ENCODE results near the gene FAM53B.

Gene FAM53B

DNA sequence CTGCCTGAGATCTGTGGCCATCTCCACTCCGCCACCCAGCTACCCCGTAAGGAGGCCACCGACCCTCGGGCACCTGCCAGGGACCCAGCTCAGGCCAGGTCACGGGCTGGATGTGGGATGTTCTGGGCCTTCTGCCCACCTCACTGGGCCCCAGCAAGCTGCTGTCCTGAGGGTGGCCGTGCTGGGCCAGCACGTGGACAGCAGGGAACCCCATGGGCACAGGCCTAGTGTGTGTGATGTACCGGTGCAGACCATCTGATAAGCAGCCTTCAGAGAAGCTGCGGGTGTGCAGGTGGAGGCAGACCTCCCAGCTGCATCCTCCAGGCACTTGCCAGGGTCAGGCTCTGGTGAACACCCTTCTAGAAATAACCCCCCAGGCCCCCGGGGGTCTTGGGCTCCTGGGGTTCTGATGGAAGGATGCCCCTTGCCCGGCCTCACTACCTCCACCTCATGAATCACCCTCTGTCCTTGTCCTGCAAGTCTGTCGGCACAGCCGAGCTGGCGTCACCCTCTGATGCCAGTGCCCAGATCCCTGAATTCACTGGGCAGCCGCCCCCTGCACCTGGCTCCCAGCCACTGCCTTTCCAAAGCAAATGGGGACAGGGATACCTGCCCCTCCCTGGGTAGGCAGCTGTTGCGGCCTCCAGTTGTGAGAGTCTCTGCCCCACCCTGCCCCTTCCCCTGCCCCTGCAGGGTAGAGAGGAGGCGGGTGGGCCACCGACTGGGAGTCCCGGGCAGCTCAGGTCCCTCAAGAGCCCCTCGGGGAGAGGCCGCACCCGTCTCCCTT lies 139.8 kb downstream of the FAM53B start:
- no peak for DNase-seq

DNA sequence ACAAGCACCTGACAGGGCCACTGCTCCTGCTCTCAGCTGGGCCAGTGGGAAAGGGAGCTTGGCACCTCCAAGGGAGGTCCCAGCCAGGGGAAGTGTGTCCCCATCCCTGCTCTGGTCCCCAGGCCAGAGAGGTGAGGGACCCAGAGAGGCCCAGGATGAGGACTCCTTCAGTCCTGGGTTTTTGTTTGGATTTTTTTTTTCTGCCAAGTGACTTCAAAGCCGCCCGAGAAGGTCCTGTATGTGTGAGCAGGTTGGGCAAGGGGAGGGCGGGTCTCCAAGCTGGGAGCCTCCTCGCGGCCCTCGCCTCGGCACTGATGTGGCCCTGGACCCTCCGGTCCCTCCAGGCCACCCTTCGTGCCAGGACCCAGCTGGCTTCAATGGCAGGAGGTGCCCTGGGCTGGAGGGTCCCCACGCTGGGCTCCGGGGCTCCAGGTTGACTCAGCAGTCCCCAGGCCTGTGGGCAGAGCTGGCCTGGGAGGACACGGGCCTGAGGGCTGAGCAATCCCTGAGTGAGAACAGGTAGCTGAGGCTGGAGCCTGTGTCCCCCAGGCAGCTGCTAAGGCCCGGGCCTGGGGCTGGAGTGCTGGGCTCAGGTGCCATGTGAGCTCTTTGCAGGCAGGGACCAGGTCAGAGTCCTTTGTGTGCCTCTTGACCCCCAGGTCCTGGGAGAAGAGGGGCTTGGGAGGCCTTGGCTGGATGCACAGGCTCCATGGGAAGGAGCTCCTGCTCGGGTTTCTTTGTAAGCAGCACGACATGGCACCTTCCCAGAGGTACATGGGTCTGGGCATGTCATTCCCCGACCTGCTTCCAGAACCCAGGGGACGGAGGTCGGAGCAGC lies 140.6 kb downstream of the FAM53B start:
- no peak for DNase-seq

DNA sequence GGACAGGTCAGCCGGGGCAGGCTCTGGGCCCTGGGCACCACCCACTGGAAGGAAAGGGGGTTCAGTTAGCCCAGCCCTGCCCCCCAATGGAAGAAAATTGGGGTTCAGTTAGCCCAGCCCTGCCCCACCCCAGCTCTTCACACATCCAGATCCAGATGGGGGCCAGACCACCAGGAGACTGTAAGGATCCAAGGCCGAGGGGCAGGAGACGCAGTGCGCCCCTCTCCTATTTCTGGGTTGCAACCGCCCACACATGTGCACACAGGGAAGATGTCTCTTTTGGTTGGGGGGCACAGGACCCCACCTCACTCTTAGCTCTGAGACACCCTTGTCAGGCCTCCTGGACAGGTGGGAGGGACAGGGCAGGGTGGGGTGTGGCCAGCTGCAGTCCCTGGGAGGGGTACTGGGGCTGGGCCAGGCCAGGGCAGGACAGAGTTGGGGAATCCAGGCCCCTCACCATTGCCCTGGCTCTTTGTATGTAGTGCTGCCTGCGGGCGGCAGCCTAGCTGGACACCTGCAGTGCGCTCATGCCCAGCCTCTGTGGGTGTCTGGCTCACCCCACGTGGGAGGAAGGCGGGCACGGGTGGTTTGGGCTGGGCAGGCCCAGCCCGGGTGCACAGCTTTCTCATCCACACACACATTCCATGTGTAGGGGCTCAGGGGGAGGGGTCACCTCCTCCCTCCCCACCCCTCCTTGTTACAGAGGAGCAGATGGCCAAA lies 141.4 kb downstream of the FAM53B start:
- DNase-seq, result no peak

DNA sequence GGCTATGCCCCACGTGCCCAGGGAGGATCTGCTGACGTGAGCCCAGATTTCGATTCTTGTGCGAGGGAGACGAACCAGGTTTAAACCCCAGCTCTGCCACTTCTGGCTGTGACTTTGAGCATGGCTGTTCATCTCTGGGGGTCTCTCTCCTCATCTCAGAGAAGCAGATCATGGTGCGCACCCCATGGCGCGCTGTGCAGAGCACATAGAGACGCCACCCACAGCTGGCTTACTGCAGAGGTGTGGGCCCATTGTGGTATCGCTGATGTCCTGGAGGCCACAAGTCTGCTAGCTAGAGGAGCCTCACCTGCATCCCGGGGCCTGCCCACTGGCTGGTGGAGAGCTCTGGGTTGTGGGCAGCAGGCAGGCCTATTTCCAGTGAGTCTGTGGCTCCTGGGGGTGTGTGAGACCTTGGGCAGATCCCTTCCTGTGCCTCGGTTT lies 142.0 kb downstream of the FAM53B start:
- DNase-seq, result no peak

DNA sequence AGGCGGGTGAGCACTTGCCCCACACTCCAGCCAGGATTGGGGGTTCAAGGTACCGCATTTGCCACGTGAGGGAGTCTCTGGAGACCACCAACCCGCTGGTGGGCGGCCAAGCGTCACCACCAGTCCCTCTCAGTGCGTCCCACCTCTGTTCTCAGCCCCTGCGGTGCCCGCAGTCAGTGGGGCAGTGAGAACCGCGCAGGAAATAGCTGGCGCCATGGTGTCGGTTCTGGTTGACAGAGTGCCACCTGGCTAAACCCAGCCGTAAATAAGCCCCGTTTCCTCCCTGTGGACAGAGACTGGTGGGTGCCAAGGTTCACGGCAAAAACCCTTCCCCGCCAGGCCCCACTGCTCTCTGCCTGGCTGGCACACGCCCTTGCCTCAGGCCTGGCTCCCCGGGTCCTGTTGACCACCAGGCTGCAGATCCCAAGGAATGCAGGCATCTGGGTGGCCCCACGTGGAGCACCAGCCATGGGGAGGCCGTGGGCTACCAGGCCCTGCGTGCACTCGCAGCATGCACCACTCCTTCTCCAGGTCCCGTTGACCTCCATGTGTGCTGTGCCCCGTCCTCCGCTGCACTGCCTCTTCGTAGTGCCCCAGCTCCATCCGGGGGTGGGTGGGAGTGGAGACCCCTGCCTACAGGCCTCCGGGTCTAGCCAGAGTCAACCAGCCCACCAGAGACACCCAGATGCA lies 142.6 kb downstream of the FAM53B start:
- no peak for DNase-seq

DNA sequence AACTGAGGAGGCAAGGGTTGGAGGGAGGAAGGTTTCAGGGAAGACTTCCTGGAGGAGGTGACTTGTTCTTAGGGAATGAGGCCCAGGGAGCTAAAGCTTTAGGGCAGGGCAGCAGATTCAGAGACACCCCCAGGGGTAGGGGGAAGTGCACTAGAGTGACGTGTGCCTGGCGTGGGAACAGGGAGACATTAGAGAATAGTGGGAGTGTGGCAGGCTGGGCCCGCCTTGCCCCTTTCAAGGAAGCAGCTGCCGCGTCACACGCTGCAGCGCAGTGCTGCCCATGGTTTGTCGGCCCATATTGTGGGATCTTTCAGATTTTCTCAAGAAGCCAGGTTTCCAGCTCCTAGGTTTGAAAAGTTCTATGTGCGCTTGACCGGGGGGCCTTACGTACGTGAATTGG lies 143.2 kb downstream of the FAM53B start:
- no peak for DNase-seq

DNA sequence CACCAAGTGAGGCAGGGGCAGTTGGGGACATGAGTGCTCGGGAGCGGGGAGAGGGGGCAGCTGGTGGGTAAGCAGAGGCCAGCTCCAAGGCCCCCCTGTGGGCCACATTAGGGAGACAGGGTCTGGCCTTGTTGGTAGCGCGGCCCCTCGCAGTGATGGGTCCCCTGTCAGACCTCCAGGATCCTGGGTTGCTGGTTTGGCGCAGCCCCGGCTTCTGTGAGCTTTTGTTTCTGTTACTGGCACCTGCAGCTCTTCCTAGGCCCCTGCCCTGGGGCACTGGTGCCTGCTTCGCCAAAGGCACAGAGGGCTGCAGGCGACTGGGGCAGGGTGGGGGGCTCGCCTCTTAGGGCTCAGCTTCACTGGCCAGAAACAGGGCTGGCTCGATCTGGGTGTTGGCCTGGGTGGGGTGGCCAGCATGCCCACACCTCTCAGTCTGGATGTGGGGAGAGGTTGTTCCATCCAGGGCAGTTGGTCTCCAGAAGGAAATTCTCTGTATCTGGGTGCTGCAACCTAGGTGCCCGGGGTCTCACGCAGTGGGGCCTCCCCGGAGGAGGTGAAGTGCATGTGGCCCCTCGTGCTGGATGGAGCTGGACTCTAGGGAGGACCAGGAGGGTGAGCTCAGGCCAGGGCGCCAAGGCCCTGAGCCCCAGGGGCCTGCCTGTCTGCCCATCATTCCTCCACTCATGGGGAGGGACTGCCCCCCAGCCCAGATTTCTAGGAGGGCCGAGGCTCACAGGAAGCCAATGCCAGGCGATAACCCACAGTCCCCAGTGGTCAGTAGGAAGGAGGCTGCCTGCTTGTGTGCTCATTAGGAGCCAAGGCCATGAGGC lies 143.9 kb downstream of the FAM53B start:
- DNase-seq, result no peak

DNA sequence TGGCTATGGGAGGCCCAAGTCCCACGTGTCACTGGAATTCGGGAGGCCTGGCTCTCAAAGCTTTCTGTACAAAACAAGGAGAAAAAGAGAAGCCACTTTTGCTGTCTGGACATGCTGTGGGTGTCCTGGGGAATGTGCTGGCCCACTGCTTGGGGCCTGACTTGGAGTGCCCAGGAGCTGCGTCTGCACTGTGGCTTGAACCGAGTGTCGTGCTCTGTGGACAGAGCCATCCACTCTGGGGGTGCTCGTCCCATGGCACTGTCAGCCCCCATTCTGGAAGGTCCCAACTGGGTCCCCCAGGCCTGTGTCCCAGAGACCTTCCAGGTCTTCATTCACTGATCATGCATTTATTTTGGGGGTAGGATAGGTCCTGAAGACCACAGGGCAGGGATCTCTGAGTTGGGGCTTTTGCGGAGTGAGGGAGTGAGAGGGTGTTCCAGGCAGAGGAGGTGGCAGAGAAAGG lies 144.6 kb downstream of the FAM53B start:
- no peak for DNase-seq

DNA sequence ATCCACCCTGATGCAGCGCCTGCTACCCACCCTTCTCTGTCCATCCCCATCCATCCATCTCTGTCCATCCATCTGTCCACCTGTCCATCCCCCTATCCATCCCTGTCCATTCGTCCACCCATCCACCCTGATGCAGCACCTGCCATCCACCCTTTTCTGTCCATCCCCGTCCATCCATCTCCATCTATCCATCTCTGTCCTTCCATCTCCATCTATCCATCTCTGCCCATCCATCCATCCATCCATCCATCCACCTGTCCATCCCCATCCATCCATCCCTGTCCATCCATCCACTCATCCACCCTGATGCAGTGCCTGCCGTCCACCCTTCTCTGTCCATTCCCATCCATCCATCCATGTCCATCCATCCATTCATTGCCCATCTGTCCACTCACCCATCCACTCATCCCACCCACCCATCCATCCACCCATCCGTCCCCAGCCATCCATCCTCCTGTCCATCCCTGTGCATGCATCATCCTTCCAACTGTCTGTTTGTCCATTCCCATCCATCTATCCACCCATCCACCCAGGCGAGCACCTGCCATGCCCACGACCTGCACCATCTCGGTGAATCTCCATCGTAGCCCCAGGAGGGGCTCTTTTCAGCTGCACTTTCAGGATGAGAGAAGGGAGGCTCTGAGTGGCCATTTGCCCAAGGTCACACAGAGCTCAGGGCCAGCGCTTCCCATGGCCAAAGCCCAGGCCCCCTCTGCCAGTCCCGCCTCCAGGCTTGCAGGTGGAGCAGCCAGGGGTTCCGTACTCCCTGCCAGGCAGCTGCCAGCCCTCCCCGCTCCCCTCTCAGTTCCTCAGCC lies 145.2 kb downstream of the FAM53B start:
- no peak for DNase-seq

DNA sequence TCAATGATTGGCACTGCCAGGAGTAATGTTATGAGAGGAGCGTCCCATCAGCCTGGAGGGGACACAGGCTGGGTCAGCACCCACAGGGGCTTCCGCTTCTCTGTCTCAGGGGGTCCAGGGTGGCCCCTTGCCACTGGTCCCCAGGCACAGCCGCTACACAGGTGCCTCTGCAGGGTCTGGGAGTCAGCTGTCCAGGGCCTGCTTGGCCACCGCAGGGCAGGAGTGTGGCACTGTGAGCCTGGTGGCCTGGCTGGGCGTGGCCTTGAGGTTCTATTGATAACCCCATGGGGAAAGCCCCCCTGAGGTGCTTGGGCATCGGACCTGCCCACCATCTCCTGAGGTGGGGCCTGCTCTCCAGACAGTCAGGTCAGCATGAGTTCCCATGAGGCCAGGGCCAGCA lies 146.0 kb downstream of the FAM53B start:
- no peak for DNase-seq

DNA sequence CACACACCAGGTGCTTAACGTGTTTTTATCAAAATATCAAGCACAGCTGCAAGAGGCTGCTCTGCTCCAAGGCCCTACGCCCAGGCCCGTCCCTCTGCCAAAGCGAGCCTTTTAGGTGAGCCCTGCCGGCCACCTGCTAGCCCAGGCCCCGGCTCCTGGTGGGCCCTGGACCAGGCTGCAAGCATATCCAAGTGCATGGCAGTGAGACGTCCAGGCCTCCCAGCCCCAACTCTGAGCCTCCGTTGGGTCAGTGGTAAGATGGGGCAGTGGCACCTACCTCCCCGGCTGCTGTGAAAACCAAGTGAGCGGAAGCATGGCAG lies 146.4 kb downstream of the FAM53B start:
- no peak for DNase-seq

DNA sequence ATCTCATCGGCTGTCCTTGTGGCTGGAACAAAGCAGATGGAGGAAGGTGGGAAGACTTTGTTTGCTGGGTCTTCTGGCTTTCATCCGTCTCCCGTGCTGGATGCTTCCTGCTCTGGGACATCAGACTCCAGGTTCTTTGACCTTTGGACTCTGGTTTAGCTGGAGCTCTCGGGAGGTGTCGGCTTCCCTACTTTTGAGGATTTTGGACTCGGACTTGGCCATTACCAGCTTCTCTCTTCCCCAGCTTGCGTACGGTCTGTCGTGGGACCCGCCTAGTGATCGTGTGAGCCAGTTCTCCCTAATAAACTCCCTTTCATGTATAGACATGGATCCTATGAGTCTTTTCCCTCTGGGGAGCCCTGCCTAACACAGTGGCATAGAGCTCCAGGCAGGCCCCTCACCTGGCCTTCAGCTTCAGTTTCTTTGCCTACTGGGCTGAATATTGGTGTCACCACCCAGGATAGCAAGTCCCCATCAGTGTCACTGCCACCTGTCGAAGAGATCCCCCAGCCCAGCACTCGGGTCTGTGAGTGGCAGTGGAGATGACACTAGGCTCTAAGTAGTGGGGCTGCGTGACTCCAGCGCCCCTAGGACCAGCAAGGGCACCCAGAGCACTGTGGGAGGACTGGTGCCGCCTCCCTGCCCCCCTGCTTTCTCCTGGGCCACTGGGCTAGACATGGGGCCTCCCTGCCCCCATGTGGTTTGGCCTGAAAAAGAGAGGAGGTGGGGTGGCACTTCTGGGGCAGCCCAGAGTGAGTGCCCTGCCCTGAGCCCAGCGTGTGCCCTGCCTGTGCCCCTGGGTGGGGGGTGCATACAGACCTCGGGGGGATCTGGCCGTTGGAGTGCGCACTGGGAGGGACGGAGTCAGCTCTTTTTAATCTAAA lies 147.0 kb downstream of the FAM53B start:
- DNase-seq, result no peak

DNA sequence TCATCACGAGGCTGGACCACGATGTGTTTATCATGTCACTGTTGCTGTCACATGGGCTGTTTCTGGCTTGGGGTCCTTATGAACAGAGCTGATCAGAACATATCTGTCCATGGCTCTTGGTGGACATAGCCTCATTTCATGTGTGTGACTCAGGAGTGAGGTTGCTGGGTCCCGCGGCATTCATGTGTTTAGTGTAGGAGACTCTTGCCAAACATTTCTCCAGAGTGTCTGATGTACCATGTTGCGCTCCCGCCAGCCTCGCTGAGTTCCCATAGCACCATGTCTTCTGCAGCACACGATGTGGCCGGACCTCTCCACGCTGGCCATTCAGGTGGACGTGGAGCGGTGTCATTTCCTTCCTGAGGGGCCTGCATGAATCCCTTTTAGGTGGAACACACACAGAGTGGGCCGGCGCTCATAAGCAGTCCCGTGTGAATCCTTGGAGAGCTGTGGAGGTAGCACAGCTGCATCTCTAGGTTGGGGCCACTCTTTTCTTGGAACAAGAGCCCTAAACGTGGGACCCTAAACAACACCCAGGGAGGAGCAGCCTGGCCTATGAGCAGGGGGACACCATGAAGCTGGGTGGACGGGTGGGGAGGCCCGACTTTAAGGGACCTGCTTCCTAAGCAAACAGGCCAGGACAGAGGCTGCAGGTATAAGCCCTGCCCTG lies 147.9 kb downstream of the FAM53B start:
- no peak for DNase-seq

DNA sequence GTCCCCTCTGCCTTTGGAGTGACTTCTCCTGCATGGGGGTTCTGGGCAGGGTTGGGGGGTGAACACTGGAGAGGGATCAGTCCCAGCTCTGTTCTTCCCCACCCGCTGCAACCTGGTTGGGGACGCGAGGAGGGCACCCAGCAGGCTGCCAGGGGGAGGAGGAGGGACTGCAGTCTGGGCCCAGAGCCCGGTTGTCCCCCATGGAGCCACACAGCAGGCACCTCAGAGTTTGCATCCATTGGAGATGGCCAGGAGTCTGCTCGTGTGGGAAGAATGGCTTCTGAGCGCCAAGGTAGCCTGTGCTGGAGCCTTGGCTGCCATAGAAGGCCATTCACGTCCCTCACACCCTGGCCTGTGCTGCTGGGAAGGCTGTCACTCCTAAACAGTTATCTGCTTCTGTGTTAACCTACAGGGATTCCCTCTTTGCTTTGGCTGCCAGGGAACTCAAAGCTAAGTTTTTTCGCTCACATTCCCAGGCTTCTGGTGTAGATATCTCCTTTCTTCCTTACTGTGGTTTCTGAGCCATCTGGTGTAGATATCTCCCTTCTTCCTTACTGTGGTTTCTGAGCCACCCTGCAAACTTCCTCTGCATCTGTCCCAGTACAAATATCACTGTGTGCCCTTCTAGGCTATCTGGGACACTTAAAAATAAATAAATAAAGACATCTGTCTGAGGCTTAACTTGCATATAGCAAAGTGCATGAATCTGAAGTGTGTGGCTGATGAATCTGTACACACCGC lies 148.9 kb downstream of the FAM53B start:
- DNase-seq, result no peak

DNA sequence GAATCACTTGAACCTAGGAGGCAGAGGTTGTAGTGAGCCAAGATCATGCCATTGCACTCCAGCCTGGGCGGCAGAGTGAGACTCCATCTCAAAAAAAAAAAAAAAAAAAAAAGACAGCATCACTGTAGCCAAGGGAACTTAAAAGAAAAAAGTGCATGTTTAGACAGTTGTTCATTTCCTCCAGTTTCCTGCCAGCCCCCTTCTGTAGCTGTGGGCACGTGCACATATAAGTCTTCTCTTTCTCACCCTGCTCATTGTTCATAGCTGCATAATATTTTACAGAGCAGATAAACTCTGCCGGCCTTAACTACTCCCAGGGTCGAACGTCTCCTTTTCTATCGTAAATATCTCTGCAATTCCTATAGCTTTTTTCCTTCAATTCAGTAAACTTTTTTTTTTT lies 149.9 kb downstream of the FAM53B start:
- DNase-seq, result no peak

DNA sequence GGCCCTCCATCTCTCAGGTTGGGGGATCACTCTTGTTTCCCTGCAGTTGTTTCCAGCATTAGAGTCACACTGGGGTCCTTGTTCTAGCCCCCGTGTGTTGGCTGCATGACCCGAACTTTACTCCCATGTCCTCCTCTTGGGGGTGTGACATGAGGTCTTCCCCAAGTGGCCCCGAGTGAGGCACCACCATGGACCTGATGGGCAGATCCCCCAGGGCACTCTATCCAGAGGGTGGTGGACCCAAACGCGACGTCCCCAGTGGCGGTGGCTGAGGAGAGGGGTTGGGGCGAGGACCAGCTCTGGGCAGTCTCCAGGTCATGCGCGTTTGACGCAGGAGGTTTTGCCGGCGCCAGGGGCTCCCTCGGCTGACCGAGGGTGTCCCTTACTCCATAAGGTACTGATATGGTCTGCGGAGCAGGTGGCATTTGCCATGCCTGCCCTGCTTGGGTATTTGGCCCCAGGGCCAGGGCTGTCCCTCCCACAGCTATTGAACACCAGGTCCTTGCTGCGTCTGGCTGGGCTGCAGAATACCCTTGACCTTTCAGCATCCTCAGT lies 150.7 kb downstream of the FAM53B start:
- DNase-seq, result no peak

DNA sequence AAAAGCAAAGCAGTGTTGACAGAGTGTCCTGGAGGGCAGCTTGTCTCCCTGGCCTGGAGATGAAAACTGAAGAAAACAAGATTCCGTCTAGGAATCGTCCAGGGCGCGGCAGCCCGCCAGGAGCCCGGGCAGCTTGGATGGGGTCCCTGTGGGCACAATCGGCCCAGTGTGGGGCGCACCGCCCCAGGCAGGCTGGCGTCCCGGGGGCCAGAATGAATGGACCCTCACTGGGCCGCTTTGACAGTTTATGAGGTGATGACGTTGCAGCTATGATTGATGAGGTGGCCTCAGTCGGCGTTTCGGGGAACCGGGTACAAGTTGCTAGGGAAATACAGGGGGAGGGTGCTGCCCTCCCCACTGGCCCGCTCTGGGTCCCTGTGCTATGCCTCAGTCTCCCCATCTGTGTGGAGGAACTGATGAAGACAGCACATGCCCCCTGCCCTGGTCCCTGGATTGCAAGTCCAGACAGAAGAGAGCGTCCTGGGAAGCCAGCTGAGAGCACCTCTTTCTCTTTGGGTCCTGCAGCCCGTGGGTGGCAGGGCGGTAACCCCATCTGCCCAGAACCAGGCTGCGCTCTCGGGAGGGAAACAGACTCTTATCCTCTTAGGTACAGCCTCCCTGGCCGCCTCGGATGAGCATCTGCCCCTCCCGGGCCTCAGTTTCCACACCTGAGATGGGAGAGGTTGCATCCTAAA lies 151.3 kb downstream of the FAM53B start:
- no peak for DNase-seq

DNA sequence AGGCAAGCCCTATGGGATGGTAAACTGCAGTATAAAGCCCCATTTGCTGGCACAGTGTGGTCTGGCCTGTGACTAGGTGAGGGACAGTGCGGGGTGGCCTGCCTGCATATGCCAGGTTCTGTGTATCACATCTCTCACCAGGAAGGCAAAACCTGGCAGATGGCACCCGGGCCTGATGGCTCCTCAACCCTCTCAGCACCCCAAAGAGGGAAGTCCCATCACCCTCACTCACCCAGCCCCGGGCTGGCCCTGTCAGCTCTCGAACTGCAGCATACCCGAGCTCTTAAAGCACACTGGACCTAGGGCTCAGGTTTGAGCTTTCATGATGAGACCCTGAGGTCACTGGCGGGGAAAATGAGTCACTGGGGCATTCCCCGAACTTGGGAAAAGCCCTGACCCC lies 152.1 kb downstream of the FAM53B start:
- DNase-seq, result no peak
